ENCODE results near the gene AP2B1.

The AP2B1 gene

DNA sequence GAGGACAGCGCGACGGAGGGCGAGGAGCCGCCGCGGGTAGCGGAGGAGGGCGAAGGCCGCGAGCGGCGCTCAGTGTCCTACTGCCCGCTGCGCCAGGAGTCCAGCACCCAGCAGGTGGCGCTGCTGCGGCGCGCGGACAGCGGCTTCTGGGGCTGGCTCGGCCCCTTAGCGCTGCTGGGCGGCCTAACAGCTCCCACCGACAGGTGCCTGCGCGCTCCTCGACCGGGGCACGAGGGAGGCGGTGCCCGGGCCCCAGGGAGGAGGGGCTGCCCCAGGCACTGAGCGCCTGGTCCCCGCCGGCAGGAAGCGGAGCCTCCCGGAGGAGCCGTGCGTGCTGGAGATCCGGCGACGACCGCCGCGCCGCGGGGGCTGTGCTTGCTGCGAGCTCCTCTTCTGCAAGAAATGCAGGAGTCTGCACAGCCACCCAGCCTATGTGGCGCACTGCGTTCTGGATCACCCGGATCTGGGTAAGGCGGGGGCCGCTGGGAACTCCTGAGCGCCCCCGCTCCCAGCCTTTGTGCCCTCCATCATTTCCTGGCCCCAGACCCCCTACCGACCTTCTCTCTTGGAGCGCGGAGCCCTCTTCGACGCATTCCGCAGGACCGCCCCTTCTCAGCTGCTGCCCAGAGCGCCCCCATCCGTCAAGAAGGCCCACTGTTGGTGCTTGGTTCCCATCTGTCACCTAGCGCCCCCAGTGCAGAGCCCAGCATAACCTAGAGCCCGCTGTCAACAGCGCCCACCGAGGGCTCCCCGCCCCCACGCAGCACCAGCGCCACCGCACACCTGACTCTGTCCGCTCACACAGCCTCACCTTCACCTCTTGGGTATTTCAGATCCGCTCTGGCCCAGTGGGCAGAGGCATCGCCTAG, 177.2 kb downstream of the AP2B1 start (continued):
- TF ChIP-seq, protein P1, sequence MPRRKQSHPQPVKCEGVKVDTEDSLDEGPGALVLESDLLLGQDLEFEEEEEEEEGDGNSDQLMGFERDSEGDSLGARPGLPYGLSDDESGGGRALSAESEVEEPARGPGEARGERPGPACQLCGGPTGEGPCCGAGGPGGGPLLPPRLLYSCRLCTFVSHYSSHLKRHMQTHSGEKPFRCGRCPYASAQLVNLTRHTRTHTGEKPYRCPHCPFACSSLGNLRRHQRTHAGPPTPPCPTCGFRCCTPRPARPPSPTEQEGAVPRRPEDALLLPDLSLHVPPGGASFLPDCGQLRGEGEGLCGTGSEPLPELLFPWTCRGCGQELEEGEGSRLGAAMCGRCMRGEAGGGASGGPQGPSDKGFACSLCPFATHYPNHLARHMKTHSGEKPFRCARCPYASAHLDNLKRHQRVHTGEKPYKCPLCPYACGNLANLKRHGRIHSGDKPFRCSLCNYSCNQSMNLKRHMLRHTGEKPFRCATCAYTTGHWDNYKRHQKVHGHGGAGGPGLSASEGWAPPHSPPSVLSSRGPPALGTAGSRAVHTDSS (tag by site-specific recombination; IDR thresholded peaks at IDR 0.05), result no peak
- TF ChIP-seq OSR2 (tag by site-specific recombination; IDR thresholded peaks at IDR 0.05) (peak; percentile 52; the same call in 1 of the 2 replicates), ZNF18 (tag by site-specific recombination; IDR thresholded peaks at IDR 0.05) (no peak), TRIM28 (IDR thresholded peaks at IDR 0.05; ENCODE audit: borderline replicate concordance, low read length) (peak; percentile 55; the same call in 1 of the 2 replicates)

DNA sequence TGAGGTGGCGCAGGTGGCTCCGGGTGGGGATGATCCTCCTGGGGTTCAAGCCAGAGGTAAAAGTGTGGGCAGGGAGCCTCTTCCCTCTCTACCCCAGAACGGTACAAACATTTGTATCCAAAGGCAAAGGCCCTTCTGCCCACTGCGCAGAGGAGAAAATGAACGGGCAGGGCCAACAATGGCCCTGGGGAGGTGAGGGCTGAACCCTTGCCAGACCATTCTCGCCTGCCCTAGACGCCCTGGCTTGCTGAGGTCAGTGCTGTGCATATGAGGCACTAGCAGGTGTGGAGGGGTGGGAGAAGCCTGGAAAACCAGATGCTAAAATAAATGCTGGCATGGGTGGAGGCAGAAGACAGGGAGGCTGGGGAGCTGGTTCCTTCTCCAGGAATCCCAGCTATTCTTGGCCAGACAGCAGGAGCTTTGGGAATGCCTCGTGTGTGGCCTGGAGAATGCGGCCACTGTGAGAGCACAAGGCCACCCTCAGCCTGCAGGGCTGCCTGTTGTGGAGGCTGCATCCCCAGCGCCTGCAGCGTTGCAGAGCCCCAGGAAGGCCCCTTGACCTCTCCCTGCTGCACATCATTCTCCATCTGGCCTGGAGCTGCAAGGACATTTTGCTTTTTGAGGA, 178.1 kb downstream of the AP2B1 start:
- TF ChIP-seq ZNF10 (tag by site-specific recombination; IDR thresholded peaks at IDR 0.05), result no peak
- TF ChIP-seq ZNF248 (tag by site-specific recombination; IDR thresholded peaks at IDR 0.05), result no peak
- TF ChIP-seq ZNF449 (tag by site-specific recombination; IDR thresholded peaks at IDR 0.05), result no peak
- no peak for TF ChIP-seq ZFP3 (tag by site-specific recombination; IDR thresholded peaks at IDR 0.05; ENCODE audit: low read depth)
- TF ChIP-seq ZNF585B (tag by site-specific recombination; IDR thresholded peaks at IDR 0.05), result no peak
- no peak for TF ChIP-seq ZNF747 (tag by site-specific recombination; IDR thresholded peaks at IDR 0.05)
- no peak for TF ChIP-seq ZNF768 (tag by site-specific recombination; IDR thresholded peaks at IDR 0.05)
- TF ChIP-seq SALL2 (tag by site-specific recombination; IDR thresholded peaks at IDR 0.05; ENCODE audit: borderline replicate concordance), result no peak
- TF ChIP-seq YY1 (tag by site-specific recombination; IDR thresholded peaks at IDR 0.05), result no peak
- no peak for TF ChIP-seq KLF8 (tag by site-specific recombination; IDR thresholded peaks at IDR 0.05)
- TF ChIP-seq ZFHX2 (tag by site-specific recombination; conservative IDR thresholded peaks at IDR 0.05), result no peak
- TF ChIP-seq GFI1B (tag by site-specific recombination; IDR thresholded peaks at IDR 0.05), result no peak
- TF ChIP-seq ZSCAN30 (tag by site-specific recombination; IDR thresholded peaks at IDR 0.05), result no peak
- POLR2A ChIA-PET, result interaction anchor here (1.2 to 2.5 kb wide), 6 partner anchors 23 to 392 kb away, joined by 3 to 85 read pairs (median 10); partner anchors contain the start of genes SLFN11 and TAF15
- Histone ChIP-seq H3K4me1 (ENCODE audit: control insufficient read depth, insufficient read depth, low read length) (no peaks in the 10 kb centered on the region; the same call in 1 of the 2 replicates), H3K4me3 (ENCODE audit: low read depth, low read length) (no peak overlapping the region), H3K36me3 (ENCODE audit: control insufficient read depth in 2 of 2, insufficient read depth in 1 of 2, low read length in 2 of 2) (no peaks in the 10 kb centered on the region), H3K27ac (ENCODE audit: extremely low read depth, low read depth, low read length) (no peak overlapping the region; the same call in 1 of the 2 replicates), H3K9me3 (ENCODE audit: control insufficient read depth, insufficient read depth, low read depth, low read length) (no peaks in the 10 kb centered on the region)
- CTCF ChIA-PET, result interaction anchor here (1.0 to 6.2 kb wide), 15 partner anchors 12 to 381 kb away, joined by 3 to 118 read pairs (median 21); partner anchors contain the start of genes MMP28, RASL10B and TAF15
